B cell (primary cell): ENCODE results near the gene AURKA.

Source experiments
- CTCF ChIP-seq: fragments of 200-600 bp; IDR thresholded peaks from one replicate; pipeline ENCODE4 v1.8.0; 2022; ENCODE audit warnings: antibody characterized with exemption, mild to moderate bottlenecking
- EZH2 ChIP-seq: IDR thresholded peaks from 2 replicates; pipeline ENCODE4 v1.6.1; 2012; ENCODE audit warnings: borderline replicate concordance, low read depth, mild to moderate bottlenecking, moderate library complexity, low read length; ENCODE audit not compliant: insufficient read depth, poor library complexity, severe bottlenecking

GRCh38 chr20:56380375-56380774 lies 11.6 kb downstream of the AURKA start:
- TF ChIP-seq CTCF: no peak
- TF ChIP-seq EZH2: no peak
